GM21515 (cell line): Measurements from ENCODE around the gene CCDC57.

Experiments used
- ATAC-seq: cut with Tn5 transposase; IDR thresholded peaks from one replicate; pipeline ENCODE4 v1.9.1; 2021; ENCODE audit not compliant: unreplicated experiment

The CCDC57 gene

GRCh38 chr17:82108961-82109475, 103.6 kb downstream of the CCDC57 start:
- ATAC-seq = no peak

- ATAC-seq = no peak
These were observed 104.1 kb downstream of the CCDC57 start for GRCh38 chr17:82108496-82108945.

GRCh38 chr17:82108038-82108437, 104.6 kb downstream of the CCDC57 start:
- ATAC-seq = no peak

- ATAC-seq = no peak
These were observed 105.2 kb downstream of the CCDC57 start for GRCh38 chr17:82107341-82107860.

- no peak for ATAC-seq
These were observed 105.8 kb downstream of the CCDC57 start for GRCh38 chr17:82106688-82107305.

GRCh38 chr17:82105882-82106687, 106.6 kb downstream of the CCDC57 start:
- peak; percentile 82 for ATAC-seq

- ATAC-seq = no peak
These were observed 107.2 kb downstream of the CCDC57 start for GRCh38 chr17:82105417-82105881.

GRCh38 chr17:82104797-82105416, 107.7 kb downstream of the CCDC57 start:
- ATAC-seq = no peak

- no peak for ATAC-seq
These were observed 108.8 kb downstream of the CCDC57 start for GRCh38 chr17:82103553-82104451.

GRCh38 chr17:82101767-82102679, 110.6 kb downstream of the CCDC57 start:
- ATAC-seq = no peak

GRCh38 chr17:82101301-82101715, 111.3 kb downstream of the CCDC57 start:
- no peak for ATAC-seq

- no peak for ATAC-seq
These were observed 111.9 kb downstream of the CCDC57 start for GRCh38 chr17:82100502-82101298.

GRCh38 chr17:82098939-82099763, 113.5 kb downstream of the CCDC57 start:
- ATAC-seq = peak; percentile 6

GRCh38 chr17:82098169-82098938, 114.3 kb downstream of the CCDC57 start, which contains the start of gene FASN:
Gene FASN, minus strand, starts transcription at chr17:82098236. Its CDS starts 1,791 bp downstream, at chr17:82096445.
- ATAC-seq = peak; percentile 60

- peak; percentile 33 for ATAC-seq
These were observed 114.8 kb downstream of the CCDC57 start for GRCh38 chr17:82097919-82098168.

- ATAC-seq = peak; percentile 5
These were observed 115.3 kb downstream of the CCDC57 start for GRCh38 chr17:82097184-82097918.
